AG04450 (cell line): ENCODE results near the gene LRRC8A. TPM values are rescaled to one million over a fixed set of nuclear protein-coding genes. Genes with fewer than 3 reads are reported as not detected.

ENCODE experiments used
- CTCF ChIA-PET: fragments of 300-600, 350-600 bp; formaldehyde crosslinking; extraction: SDS; loops from one replicate; lab custom pipeline; 2022; ENCODE audit warnings: antibody characterized with exemption, inconsistent platforms; lab: Charles Lee
- POLR2A ChIA-PET: fragments of 350-600 bp; formaldehyde crosslinking; extraction: SDS; loops from one replicate; lab custom pipeline; 2021; ENCODE audit warnings: antibody characterized with exemption, inconsistent platforms; lab: Yijun Ruan, JAX
- DNase-seq: peaks from one replicate; pipeline ENCODE4 v3.0.0-alpha.2; 2011; ENCODE audit warnings: low read depth, low spot score
- H3K27ac ChIP-seq: one replicate; pipeline ENCODE4 v1.5.1; 2012; ENCODE audit warnings: low read depth, low read length, control low read depth
- H3K27me3 ChIP-seq: one replicate; pipeline ENCODE4 v1.6.0; 2012; ENCODE audit warnings: low read length; ENCODE audit not compliant: control insufficient read depth, insufficient read depth
- H3K4me3 ChIP-seq: 2 replicates; pipeline ENCODE4 v1.5.1; 2011; ENCODE audit warnings: mild to moderate bottlenecking, low read depth, low read length, control low read depth
- H3K9me3 ChIP-seq: 2 replicates; pipeline ENCODE4 v1.5.1; 2012; ENCODE audit warnings: low read length; ENCODE audit not compliant: control insufficient read depth, insufficient read depth
- polyA plus RNA-seq: library from polyadenylated mRNA; depleted of rRNA; stranded (reverse); fragments of >200 nt; gene quantifications from 2 replicates; pipeline ENCODE4 v1.2.3, GENCODE V29; 2011
- TF ChIP-seq, protein P1 (sequence below): IDR thresholded peaks from 2 replicates; pipeline ENCODE4 v1.5.1; 2011; ENCODE audit warnings: low read depth, low read length, control low read depth, inconsistent platforms

Gene LRRC8A
- polyA plus RNA-seq, 1 experiment: 25.3 TPM

DNA sequence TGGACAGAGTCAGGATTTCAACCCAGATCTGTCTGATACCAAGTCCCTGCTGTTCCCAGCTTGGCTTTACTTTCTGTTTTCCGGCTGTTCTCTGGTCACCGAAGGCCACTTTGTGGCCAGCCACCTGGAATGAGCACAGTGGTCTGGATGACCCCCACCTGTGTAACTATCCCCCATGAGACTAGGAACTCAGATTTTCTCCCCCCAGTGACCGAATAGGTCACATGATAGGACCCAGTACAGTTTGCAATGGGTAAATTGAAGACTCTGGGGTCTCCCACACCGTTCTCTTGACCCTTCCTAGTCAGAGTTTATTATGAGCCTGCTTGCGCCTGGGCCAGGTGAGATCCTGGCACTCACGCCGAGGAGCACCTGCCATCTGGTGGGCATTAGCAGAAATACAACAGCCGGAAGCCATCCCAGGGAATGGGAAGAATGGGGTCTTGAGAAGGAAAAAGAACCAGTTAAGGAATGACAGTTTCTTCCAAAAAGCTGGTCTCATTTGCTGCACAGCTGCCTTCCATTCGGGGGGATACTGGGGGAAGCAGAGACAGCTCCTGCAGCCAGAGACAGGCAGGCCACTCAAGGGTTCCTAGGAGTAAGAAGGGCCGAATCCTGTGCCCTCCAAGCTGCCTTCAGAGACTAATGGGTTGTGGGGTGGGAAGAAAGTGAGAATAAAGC, 45.9 kb downstream of the LRRC8A start:
- ChIA-PET CTCF (interaction anchor here (0.6 to 4.7 kb wide), 34 partner anchors 9 to 289 kb away, joined by 3 to 95 read pairs (median 4); partner anchors contain the start of genes ENDOG, KYAT1, LRRC8A and SH3GLB2), POLR2A (no interaction called here)
- Histone ChIP-seq H3K9me3 (no peaks in the 10 kb centered on the region), H3K27me3 (no peaks in the 10 kb centered on the region), H3K4me3 (no peak overlapping the region), H3K27ac (peak overlapping the region; percentile 31)
- DNase-seq: no peak
- TF ChIP-seq, protein P1, sequence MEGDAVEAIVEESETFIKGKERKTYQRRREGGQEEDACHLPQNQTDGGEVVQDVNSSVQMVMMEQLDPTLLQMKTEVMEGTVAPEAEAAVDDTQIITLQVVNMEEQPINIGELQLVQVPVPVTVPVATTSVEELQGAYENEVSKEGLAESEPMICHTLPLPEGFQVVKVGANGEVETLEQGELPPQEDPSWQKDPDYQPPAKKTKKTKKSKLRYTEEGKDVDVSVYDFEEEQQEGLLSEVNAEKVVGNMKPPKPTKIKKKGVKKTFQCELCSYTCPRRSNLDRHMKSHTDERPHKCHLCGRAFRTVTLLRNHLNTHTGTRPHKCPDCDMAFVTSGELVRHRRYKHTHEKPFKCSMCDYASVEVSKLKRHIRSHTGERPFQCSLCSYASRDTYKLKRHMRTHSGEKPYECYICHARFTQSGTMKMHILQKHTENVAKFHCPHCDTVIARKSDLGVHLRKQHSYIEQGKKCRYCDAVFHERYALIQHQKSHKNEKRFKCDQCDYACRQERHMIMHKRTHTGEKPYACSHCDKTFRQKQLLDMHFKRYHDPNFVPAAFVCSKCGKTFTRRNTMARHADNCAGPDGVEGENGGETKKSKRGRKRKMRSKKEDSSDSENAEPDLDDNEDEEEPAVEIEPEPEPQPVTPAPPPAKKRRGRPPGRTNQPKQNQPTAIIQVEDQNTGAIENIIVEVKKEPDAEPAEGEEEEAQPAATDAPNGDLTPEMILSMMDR: peak; percentile 89

DNA sequence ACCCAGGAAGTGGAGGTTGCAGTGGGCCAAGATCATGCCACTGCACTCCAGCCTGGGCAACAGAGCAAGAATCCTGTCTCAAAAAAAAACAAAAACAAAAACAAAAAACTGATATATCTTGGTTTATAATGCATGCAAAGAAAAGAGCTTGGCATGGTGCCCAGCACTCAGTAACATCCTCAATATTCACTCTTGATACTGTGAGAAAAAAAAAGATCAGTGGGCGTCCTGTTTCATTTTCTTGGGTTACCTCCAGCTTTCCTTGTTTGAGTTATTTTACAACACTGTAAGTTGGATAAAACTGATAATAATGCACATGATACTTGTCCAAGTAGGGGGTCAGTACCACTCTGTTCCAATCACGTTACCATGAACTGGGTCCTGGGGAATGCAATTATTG, 46.7 kb downstream of the LRRC8A start:
- POLR2A ChIA-PET: no interaction called here

GRCh38 chr9:128929560-128929959, 47.6 kb downstream of the LRRC8A start:
- TF ChIP-seq, protein P1: no peak
- POLR2A ChIA-PET: no interaction called here

More for the DNA sequence above, 46.7 kb downstream of the LRRC8A start:
- DNase-seq: no peak
- H3K27me3 ChIP-seq: no peaks in the 10 kb centered on the region
- H3K4me3 ChIP-seq: no peak overlapping the region
- H3K9me3 ChIP-seq: no peaks in the 10 kb centered on the region
- no peak overlapping the region for H3K27ac ChIP-seq
- CTCF ChIA-PET: interaction anchor here (0.6 to 4.7 kb wide), 31 partner anchors 8 to 290 kb away, joined by 3 to 95 read pairs (median 4); partner anchors contain the start of genes ENDOG, KYAT1, LRRC8A and SH3GLB2
- TF ChIP-seq, protein P1: no peak

DNA sequence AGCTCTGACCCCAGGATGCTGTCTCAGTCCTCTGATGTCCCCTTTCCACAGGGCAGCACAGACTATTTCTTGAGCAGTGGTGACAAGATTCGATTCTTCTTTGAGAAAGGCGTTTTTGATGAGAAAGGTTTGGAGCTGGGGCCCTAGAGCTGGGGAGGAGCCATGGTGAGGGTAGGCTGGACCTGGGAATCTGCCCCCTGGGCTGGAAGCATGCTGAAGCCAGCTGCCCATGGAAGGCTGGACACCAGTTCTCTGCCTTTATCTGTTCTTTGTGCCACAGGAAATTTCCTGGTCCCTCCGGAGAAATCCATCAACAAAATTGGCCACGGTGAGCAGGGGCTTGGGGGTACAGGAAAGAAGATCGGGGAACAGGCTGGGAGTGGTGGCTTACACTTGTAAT, 51.8 kb downstream of the LRRC8A start:
- TF ChIP-seq, protein P1: no peak
- ChIA-PET POLR2A (interaction anchor here (0.8 kb wide), 1 partner anchor 145 kb away, joined by 3 read pairs; no protein-coding TSS in a partner anchor), CTCF (no interaction called here)
- H3K27me3 ChIP-seq: no peaks in the 10 kb centered on the region
- H3K4me3 ChIP-seq: no peak overlapping the region
- H3K9me3 ChIP-seq: no peaks in the 10 kb centered on the region
- no peak for DNase-seq
- peak overlapping the region; percentile 11 for H3K27ac ChIP-seq

More at GRCh38 chr9:128929560-128929959, 47.6 kb downstream of the LRRC8A start:
- H3K4me3 ChIP-seq: no peak overlapping the region
- DNase-seq: no peak
- CTCF ChIA-PET: interaction anchor here (1.7 to 4.7 kb wide), 2 partner anchors 66 to 78 kb away, joined by 10 to 95 read pairs; no protein-coding TSS in a partner anchor
- H3K27ac ChIP-seq: no peak overlapping the region
- no peaks in the 10 kb centered on the region for H3K9me3 ChIP-seq
- no peaks in the 10 kb centered on the region for H3K27me3 ChIP-seq
